Esophagus (tissue), 2 donors: ENCODE results near the gene WTIP. TPM values are rescaled to one million over a fixed set of nuclear protein-coding genes. Genes with fewer than 3 reads are reported as not detected.
"Not testable (repeated sequence)": the region's sequence is repeated elsewhere in the genome, so short reads cannot be mapped to it uniquely, and the experiment has no call there.

Source experiments
- H3K27ac ChIP-seq, 2 donors: one replicate each; pipeline ENCODE4 v1.5.1; 2013; ENCODE audit warnings: low read depth in 2 of 2, mild to moderate bottlenecking in 2 of 2, inconsistent platforms in 1 of 2, low read length in 1 of 2, moderate library complexity in 1 of 2
- H3K27me3 ChIP-seq, 2 donors: one replicate each; pipeline ENCODE4 v1.6.1; 2013; ENCODE audit warnings: low read length in 2 of 2, control low read depth in 1 of 2, mild to moderate bottlenecking in 1 of 2; ENCODE audit not compliant: insufficient read depth in 2 of 2, control insufficient read depth in 1 of 2
- H3K36me3 ChIP-seq, 2 donors: one replicate each; pipeline ENCODE4 v1.6.1; 2013; ENCODE audit warnings: low read length in 1 of 2; ENCODE audit not compliant: control insufficient read depth in 2 of 2, insufficient read depth in 2 of 2
- H3K4me1 ChIP-seq, 2 donors: one replicate each; pipeline ENCODE4 v1.6.1; 2013; ENCODE audit warnings: low read length in 1 of 2; ENCODE audit not compliant: control insufficient read depth in 2 of 2, insufficient read depth in 2 of 2
- H3K4me3 ChIP-seq, 2 donors: one replicate each; pipeline ENCODE4 v1.5.1; 2013; ENCODE audit warnings: low read length in 2 of 2, mild to moderate bottlenecking in 2 of 2, low read depth in 1 of 2, moderate library complexity in 1 of 2
- H3K9me3 ChIP-seq, 2 donors: one replicate each; pipeline ENCODE4 v1.6.1; 2013; ENCODE audit warnings: mild to moderate bottlenecking in 2 of 2, low read depth in 1 of 2, low read length in 1 of 2, moderate library complexity in 1 of 2; ENCODE audit not compliant: control insufficient read depth in 2 of 2, insufficient read depth in 1 of 2
- WGBS, 2 donors: extraction: QIAGEN DNeasy Blood & Tissue Kit; methylation state at CpG; one replicate each; pipeline ENCODE4 v1.1.7; 2013; 5-methylcytosine and 5-hydroxymethylcytosine counted together
- polyA plus RNA-seq, 2 donors: library from polyadenylated mRNA; stranded (reverse); fragments of 200-250 nt; gene quantifications; one replicate each; pipeline ENCODE4 v1.2.3, GENCODE V29; 2013
- donor health status: healthy with polysubstance abuse.
- donor health status: Bipolar disorder and iron deficiency.

The WTIP gene
- polyA plus RNA-seq, 2 donors = 1.3 to 2.8 TPM

- 90 to 94% methylated on average over 5 of the region's 5 CpGs for WGBS, 2 donors
- no peaks in the 10 kb centered on the region for H3K27me3 ChIP-seq
- H3K4me3 ChIP-seq = no peak overlapping the region
- peaks cover 0 to 9% of the 10 kb centered on the region in 2 donors for H3K4me1 ChIP-seq
- H3K9me3 ChIP-seq = no peaks in the 10 kb centered on the region
- no peak overlapping the region for H3K27ac ChIP-seq
- H3K36me3 ChIP-seq = peaks cover 3 to 5% of the 10 kb centered on the region in 2 donors
Measured at GRCh38 chr19:34475975-34476594, 5.5 kb upstream of the WTIP start.

DNA sequence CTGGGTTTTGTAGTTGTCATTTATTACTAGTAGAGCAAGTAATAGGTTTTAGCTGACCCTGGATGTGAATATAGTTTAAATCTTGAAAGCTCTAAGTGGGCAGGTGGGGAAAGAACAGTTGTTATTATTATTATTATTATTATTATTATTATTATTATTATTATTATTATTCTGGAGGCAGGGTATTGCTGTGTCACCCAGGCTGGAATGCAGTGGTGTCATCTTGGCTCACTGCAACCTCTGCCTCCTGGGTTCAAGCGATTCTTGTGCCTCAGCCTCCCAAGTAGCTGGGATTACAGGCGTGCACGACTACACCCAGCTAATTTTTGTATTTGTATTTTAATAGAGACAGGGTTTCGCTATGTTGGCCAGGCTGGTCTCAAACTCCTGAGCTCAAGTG is 3.1 kb upstream of the WTIP start:
- not testable (repeated sequence) for H3K27me3 ChIP-seq, H3K9me3 ChIP-seq, H3K36me3 ChIP-seq, H3K4me3 ChIP-seq, H3K27ac ChIP-seq
- H3K4me1 ChIP-seq = peaks cover 3 to 13% of the 10 kb centered on the region in 2 donors
- 93 to 95% methylated on average over 4 of the region's 4 CpGs for WGBS, 2 donors

DNA sequence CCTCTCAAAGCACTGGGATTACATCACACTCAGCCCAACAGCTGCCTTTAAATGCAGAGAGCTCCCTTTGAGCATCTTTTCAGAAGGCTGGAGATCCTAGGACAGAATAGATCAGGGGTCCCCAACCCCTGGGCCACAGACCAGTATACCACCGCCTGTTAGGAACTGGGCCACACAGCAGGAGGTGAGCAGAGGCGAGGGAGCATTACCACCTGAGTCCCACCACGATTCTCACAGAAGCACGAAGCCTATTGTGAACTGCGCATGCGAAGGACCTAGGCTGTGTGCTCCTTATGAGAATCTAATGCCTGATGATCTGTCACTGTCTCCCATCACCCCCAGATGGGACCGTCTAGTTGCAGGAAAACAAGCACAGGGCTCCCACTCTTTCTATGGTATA is 2.2 kb upstream of the WTIP start:
- Histone ChIP-seq H3K27ac (no peak overlapping the region), H3K4me1 (peaks cover 3 to 16% of the 10 kb centered on the region in 2 donors), H3K9me3 (no peaks in the 10 kb centered on the region), H3K4me3 (no peak overlapping the region), H3K27me3 (no peaks in the 10 kb centered on the region), H3K36me3 (no peaks in the 10 kb centered on the region)
- WGBS, 2 donors = 81 to 88% methylated on average over 7 of the region's 7 CpGs

- Histone ChIP-seq H3K27ac (no peak overlapping the region), H3K36me3 (no peaks in the 10 kb centered on the region), H3K9me3 (no peaks in the 10 kb centered on the region), H3K4me1 (peaks cover 3 to 12% of the 10 kb centered on the region in 2 donors), H3K4me3 (no peak overlapping the region), H3K27me3 (no peaks in the 10 kb centered on the region)
- 81 to 85% methylated on average over 19 of the region's 19 CpGs for WGBS, 2 donors
Measured at GRCh38 chr19:34480491-34480890, 1.1 kb upstream of the WTIP start.

DNA sequence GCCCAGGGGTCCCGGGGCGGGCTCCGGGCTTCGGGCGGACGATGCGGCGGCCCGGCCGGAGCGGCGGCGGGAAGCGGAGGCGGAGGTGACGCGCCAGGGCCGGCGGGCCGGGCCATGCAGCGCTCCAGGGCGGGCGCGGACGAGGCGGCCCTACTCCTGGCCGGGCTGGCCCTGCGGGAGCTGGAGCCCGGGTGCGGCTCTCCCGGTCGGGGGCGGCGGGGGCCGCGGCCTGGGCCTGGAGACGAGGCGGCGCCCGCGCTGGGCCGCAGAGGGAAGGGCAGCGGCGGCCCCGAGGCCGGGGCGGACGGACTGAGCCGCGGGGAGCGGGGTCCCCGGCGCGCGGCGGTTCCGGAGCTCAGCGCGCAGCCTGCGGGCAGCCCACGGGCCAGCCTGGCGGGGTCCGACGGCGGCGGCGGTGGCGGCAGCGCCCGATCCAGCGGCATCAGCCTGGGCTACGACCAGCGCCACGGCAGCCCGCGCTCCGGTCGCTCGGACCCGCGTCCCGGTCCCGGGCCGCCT is 362 bp downstream of the WTIP start:
- peak overlapping the region; percentile 54 to 74 for H3K27ac ChIP-seq
- H3K4me3 ChIP-seq = peak overlapping the region; percentile 61 to 67
- WGBS, 2 donors = 0 to 2% methylated on average over 31 to 84 of the region's 84 CpGs
- H3K4me1 ChIP-seq = peaks cover 3 to 10% of the 10 kb centered on the region in 2 donors
- H3K27me3 ChIP-seq = no peaks in the 10 kb centered on the region
- no peaks in the 10 kb centered on the region for H3K36me3 ChIP-seq
- no peaks in the 10 kb centered on the region for H3K9me3 ChIP-seq

DNA sequence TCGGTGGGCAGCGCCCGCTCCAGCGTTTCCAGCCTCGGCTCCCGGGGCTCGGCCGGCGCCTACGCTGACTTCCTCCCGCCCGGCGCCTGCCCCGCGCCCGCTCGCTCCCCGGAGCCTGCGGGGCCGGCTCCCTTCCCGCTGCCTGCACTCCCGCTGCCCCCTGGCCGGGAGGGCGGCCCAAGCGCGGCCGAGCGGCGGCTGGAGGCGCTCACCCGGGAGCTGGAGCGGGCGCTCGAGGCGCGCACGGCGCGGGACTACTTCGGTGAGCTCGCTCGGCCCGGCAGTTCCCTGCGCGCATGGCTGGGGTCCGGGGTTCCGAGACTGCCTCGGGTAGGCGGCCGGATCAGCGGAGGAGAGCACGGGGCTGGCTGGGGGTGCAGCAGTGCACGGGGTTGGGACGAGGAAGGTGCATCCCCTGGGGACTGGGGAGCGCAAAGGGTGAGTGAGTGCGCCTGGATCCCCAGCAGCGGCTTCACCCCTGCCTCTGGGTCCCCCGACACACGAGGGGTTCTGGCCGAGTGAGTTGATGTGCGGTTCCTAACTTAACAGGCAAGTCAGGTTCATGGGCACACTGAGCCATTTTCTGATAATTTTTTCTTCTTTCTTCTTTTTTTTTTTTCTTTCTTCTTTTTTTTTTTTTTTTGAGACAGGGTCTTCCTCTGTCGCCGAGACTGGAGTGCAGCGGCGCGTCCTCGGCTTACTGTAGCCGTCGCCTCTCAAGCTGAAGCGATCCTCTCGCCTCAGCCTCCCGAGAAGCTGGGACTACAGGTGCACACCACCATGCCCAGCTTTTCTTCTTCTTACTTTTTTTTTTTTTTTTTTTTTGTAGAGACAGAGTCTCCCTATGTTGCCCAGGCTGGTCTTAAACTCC is 1.1 kb downstream of the WTIP start:
- no peaks in the 10 kb centered on the region for H3K9me3 ChIP-seq
- H3K36me3 ChIP-seq = no peaks in the 10 kb centered on the region
- H3K4me3 ChIP-seq = peak overlapping the region; percentile 61 to 67
- peak overlapping the region; percentile 54 to 74 for H3K27ac ChIP-seq
- no peaks in the 10 kb centered on the region for H3K27me3 ChIP-seq
- H3K4me1 ChIP-seq = peaks cover 3 to 10% of the 10 kb centered on the region in 2 donors
- WGBS, 2 donors = 9 to 12% methylated on average over 49 to 72 of the region's 72 CpGs

DNA sequence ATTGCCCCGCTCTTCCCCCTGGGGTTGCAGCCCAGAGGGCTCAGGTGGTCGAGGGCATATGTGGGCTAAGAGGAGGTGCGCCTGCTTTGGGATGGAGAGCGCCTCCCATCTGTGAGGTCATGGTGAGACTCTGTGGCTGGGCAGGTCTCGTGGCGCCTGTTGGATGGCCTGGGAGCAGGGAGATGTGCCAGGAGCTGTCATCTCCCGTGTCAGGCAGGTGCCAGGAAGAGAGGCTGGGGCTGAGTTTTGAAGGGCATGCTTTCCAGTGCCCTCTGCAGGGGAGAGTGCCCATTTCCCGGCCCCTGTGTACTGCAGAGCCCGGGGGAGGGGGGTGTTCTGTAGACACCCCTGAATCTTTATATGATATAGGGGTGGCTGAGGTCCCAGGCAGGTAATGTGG is 2.8 kb downstream of the WTIP start:
- WGBS, 2 donors = 73 to 81% methylated on average over 9 of the region's 9 CpGs
- H3K27me3 ChIP-seq = no peaks in the 10 kb centered on the region

DNA sequence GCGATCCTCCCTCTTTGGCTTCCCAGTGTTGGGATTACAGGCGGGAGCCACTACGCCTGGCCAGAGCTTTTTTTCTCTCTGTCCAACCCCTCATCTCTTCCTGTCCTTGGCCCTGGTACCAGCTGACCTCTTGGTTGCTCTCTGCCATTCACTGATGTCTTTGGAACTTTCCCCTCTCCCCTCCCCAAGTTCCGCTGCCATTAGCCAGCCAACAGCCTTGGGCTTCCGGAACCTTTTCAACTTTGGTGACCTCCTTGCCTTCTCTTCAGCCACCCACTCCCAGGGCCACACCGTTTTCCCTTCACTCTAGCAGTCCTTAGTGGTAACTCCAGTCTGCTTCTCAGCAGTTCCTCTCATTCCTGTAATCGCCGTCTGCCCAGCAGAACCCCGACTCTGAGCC is 4.3 kb downstream of the WTIP start:
- Histone ChIP-seq H3K27me3 (no peaks in the 10 kb centered on the region), H3K27ac (no peak overlapping the region), H3K4me3 (no peak overlapping the region), H3K9me3 (no peaks in the 10 kb centered on the region), H3K4me1 (peaks cover 3 to 9% of the 10 kb centered on the region in 2 donors), H3K36me3 (peaks cover 0 to 3% of the 10 kb centered on the region in 2 donors)
- 73 to 83% methylated on average over 9 of the region's 9 CpGs for WGBS, 2 donors

More for the DNA sequence above, 2.8 kb downstream of the WTIP start:
- Histone ChIP-seq H3K4me1 (peaks cover 3 to 10% of the 10 kb centered on the region in 2 donors), H3K27ac (no peak overlapping the region), H3K9me3 (no peaks in the 10 kb centered on the region), H3K36me3 (no peaks in the 10 kb centered on the region), H3K4me3 (peak overlapping the region in 1 of 2 donors; percentile 8)

- Histone ChIP-seq H3K27ac (no peak overlapping the region), H3K36me3 (peaks cover 0 to 3% of the 10 kb centered on the region in 2 donors), H3K27me3 (no peaks in the 10 kb centered on the region), H3K4me1 (peaks cover 0 to 4% of the 10 kb centered on the region in 2 donors), H3K4me3 (no peak overlapping the region), H3K9me3 (no peaks in the 10 kb centered on the region)
- WGBS, 2 donors = 83 to 89% methylated on average over 7 of the region's 7 CpGs
Measured at GRCh38 chr19:34487651-34488051, 6.1 kb downstream of the WTIP start.
